NCI-H345 (cell line): ENCODE results near the gene EDRF1.
A peak's percentile ranks its signal among the peaks of the same experiment; 100 is the strongest.

Source experiments
- DNase-seq: peaks from one replicate; lab custom pipeline; 2025; lab: John Stamatoyannopoulos, UW

Gene EDRF1

GRCh38 chr10:125762692-125763648, 43.5 kb downstream of the EDRF1 start:
- no peak for DNase-seq

GRCh38 chr10:125765835-125766234, 46.3 kb downstream of the EDRF1 start:
- DNase-seq, result no peak

- no peak for DNase-seq
Measured at GRCh38 chr10:125766511-125766910, 47.0 kb downstream of the EDRF1 start.

- peak; percentile 9 for DNase-seq
Measured at GRCh38 chr10:125768219-125768855, 48.8 kb downstream of the EDRF1 start.

GRCh38 chr10:125769175-125769574, 49.7 kb downstream of the EDRF1 start:
- no peak for DNase-seq

- no peak for DNase-seq
Measured at GRCh38 chr10:125770844-125771243, 51.3 kb downstream of the EDRF1 start.

GRCh38 chr10:125772112-125772863, 52.8 kb downstream of the EDRF1 start:
- no peak for DNase-seq

- DNase-seq, result no peak
Measured at GRCh38 chr10:125772864-125773180, 53.3 kb downstream of the EDRF1 start.

- no peak for DNase-seq
Measured at GRCh38 chr10:125773687-125774543, 54.4 kb downstream of the EDRF1 start.

- no peak for DNase-seq
Measured at GRCh38 chr10:125774581-125775191, 55.2 kb downstream of the EDRF1 start.

GRCh38 chr10:125775491-125776106, 56.1 kb downstream of the EDRF1 start, which contains the start of gene MMP21:
Gene MMP21 (minus strand): TSS chr10:125775821. CDS start chr10:125775821, 0 bp downstream.
- no peak for DNase-seq

- DNase-seq, result no peak
Measured at GRCh38 chr10:125777806-125778205, 58.3 kb downstream of the EDRF1 start.

GRCh38 chr10:125778556-125778955, 59.0 kb downstream of the EDRF1 start:
- DNase-seq, result no peak

GRCh38 chr10:125779403-125780327, 60.2 kb downstream of the EDRF1 start:
- no peak for DNase-seq

- DNase-seq, result no peak
Measured at GRCh38 chr10:125781374-125781773, 61.9 kb downstream of the EDRF1 start.

- no peak for DNase-seq
Measured at GRCh38 chr10:125782054-125782453, 62.5 kb downstream of the EDRF1 start.

GRCh38 chr10:125782616-125783015, 63.1 kb downstream of the EDRF1 start:
- no peak for DNase-seq

GRCh38 chr10:125783408-125783807, 63.9 kb downstream of the EDRF1 start:
- no peak for DNase-seq

- no peak for DNase-seq
Measured at GRCh38 chr10:125783957-125784356, 64.4 kb downstream of the EDRF1 start.

- DNase-seq, result no peak
Measured at GRCh38 chr10:125785791-125786190, 66.3 kb downstream of the EDRF1 start.
